Measurements from ENCODE around the gene EXOC7. TPM values are rescaled to one million over a fixed set of nuclear protein-coding genes. Genes with fewer than 3 reads are reported as not detected.

Gene EXOC7, protein sequence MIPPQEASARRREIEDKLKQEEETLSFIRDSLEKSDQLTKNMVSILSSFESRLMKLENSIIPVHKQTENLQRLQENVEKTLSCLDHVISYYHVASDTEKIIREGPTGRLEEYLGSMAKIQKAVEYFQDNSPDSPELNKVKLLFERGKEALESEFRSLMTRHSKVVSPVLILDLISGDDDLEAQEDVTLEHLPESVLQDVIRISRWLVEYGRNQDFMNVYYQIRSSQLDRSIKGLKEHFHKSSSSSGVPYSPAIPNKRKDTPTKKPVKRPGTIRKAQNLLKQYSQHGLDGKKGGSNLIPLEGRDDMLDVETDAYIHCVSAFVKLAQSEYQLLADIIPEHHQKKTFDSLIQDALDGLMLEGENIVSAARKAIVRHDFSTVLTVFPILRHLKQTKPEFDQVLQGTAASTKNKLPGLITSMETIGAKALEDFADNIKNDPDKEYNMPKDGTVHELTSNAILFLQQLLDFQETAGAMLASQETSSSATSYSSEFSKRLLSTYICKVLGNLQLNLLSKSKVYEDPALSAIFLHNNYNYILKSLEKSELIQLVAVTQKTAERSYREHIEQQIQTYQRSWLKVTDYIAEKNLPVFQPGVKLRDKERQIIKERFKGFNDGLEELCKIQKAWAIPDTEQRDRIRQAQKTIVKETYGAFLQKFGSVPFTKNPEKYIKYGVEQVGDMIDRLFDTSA
- polyA plus RNA-seq = 10 to 100 TPM; 57.0 to 77.2 TPM

GRCh38 chr17:76103274-76104139 lies at the start of gene EXOC7:
EXOC7 (minus strand) TSS chr17:76103787; CDS start chr17:76103692, 95 bp downstream.
- Histone ChIP-seq H3K36me3 (ENCODE audit: control insufficient read depth in 2 of 2, insufficient read depth in 2 of 2, low read length in 1 of 2) (peaks cover 5 to 11% of the 10 kb centered on the region in 2 donors), H3K4me1 (ENCODE audit: control insufficient read depth in 2 of 2, insufficient read depth in 2 of 2, low read length in 1 of 2) (peaks cover 6 to 13% of the 10 kb centered on the region in 2 donors), H3K27ac (ENCODE audit: low read depth in 2 of 2, low read length in 1 of 2) (peak within 1 kb of the TSS; percentile 79 to 92), H3K9me3 (ENCODE audit: control insufficient read depth in 2 of 2, insufficient read depth in 1 of 2, low read depth in 1 of 2, low read length in 1 of 2) (no peaks in the 10 kb centered on the region), H3K27me3 (ENCODE audit: control insufficient read depth in 1 of 2, insufficient read depth in 2 of 2, low read length in 2 of 2) (no peaks in the 10 kb centered on the region), H3K4me3 (ENCODE audit: low read depth in 1 of 2, low read length in 2 of 2) (peak within 1 kb of the TSS; percentile 70 to 83)
- 3 to 4% methylated on average over 55 of the region's 55 CpGs for WGBS, 2 donors

- Histone ChIP-seq H3K9me3 (ENCODE audit: control insufficient read depth in 2 of 2, insufficient read depth in 1 of 2, low read depth in 1 of 2, low read length in 1 of 2) (no peaks in the 10 kb centered on the region), H3K27ac (ENCODE audit: low read depth in 2 of 2, low read length in 1 of 2) (no peak overlapping the region), H3K27me3 (ENCODE audit: control insufficient read depth in 1 of 2, insufficient read depth in 2 of 2, low read length in 2 of 2) (no peaks in the 10 kb centered on the region), H3K36me3 (ENCODE audit: control insufficient read depth in 2 of 2, insufficient read depth in 2 of 2, low read length in 1 of 2) (no peaks in the 10 kb centered on the region), H3K4me1 (ENCODE audit: control insufficient read depth in 2 of 2, insufficient read depth in 2 of 2, low read length in 1 of 2) (no peaks in the 10 kb centered on the region), H3K4me3 (ENCODE audit: low read depth in 1 of 2, low read length in 2 of 2) (no peak overlapping the region)
- WGBS, 2 donors = 90 to 95% methylated on average over 9 of the region's 9 CpGs
Measured at GRCh38 chr17:76153202-76153601, 49.6 kb upstream of the EXOC7 start.

GRCh38 chr17:76152591-76152990 lies 49.0 kb upstream of the EXOC7 start:
- 89 to 90% methylated on average over 7 of the region's 7 CpGs for WGBS, 2 donors
- no peaks in the 10 kb centered on the region for H3K27me3 ChIP-seq (ENCODE audit: control insufficient read depth in 1 of 2, insufficient read depth in 2 of 2, low read length in 2 of 2)
- no peak overlapping the region for H3K4me3 ChIP-seq (ENCODE audit: low read depth in 1 of 2, low read length in 2 of 2)
- no peak overlapping the region for H3K27ac ChIP-seq (ENCODE audit: low read depth in 2 of 2, low read length in 1 of 2)
- no peaks in the 10 kb centered on the region for H3K4me1 ChIP-seq (ENCODE audit: control insufficient read depth in 2 of 2, insufficient read depth in 2 of 2, low read length in 1 of 2)
- H3K9me3 ChIP-seq (ENCODE audit: control insufficient read depth in 2 of 2, insufficient read depth in 1 of 2, low read depth in 1 of 2, low read length in 1 of 2) = no peaks in the 10 kb centered on the region
- no peaks in the 10 kb centered on the region for H3K36me3 ChIP-seq (ENCODE audit: control insufficient read depth in 2 of 2, insufficient read depth in 2 of 2, low read length in 1 of 2)

DNA sequence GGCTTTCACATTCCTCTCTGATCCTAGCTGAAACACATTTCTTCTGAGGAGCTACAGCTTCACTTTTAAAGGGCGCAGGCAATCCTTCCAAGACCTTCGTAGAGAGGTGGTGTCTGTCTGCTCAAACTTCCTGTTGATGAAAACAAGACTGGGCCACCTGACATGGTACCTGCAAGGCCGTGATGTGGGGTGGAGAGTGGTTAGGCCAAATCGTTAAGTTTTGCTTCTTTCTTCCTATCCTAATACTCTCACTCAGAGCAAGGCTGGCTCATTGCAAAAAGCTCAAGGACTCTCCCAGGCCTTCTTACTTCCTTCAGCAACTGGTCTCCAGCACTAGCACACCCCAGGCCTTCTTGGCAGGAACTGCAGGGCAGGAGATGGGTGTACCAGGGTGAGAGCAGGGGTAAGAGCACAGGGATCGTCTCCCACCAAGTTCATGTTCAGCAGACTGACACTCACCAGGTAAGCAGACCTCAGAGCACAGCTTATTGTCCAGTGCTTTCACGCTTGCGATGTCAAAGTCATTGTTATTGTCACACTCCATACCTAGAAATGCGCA lies 48.4 kb upstream of the EXOC7 start:
- Histone ChIP-seq H3K9me3 (ENCODE audit: control insufficient read depth in 2 of 2, insufficient read depth in 1 of 2, low read depth in 1 of 2, low read length in 1 of 2) (no peaks in the 10 kb centered on the region), H3K27ac (ENCODE audit: low read depth in 2 of 2, low read length in 1 of 2) (no peak overlapping the region), H3K4me3 (ENCODE audit: low read depth in 1 of 2, low read length in 2 of 2) (no peak overlapping the region), H3K36me3 (ENCODE audit: control insufficient read depth in 2 of 2, insufficient read depth in 2 of 2, low read length in 1 of 2) (no peaks in the 10 kb centered on the region), H3K27me3 (ENCODE audit: control insufficient read depth in 1 of 2, insufficient read depth in 2 of 2, low read length in 2 of 2) (no peaks in the 10 kb centered on the region), H3K4me1 (ENCODE audit: control insufficient read depth in 2 of 2, insufficient read depth in 2 of 2, low read length in 1 of 2) (no peaks in the 10 kb centered on the region)
- WGBS, 2 donors = 92 to 93% methylated on average over 8 of the region's 8 CpGs

DNA sequence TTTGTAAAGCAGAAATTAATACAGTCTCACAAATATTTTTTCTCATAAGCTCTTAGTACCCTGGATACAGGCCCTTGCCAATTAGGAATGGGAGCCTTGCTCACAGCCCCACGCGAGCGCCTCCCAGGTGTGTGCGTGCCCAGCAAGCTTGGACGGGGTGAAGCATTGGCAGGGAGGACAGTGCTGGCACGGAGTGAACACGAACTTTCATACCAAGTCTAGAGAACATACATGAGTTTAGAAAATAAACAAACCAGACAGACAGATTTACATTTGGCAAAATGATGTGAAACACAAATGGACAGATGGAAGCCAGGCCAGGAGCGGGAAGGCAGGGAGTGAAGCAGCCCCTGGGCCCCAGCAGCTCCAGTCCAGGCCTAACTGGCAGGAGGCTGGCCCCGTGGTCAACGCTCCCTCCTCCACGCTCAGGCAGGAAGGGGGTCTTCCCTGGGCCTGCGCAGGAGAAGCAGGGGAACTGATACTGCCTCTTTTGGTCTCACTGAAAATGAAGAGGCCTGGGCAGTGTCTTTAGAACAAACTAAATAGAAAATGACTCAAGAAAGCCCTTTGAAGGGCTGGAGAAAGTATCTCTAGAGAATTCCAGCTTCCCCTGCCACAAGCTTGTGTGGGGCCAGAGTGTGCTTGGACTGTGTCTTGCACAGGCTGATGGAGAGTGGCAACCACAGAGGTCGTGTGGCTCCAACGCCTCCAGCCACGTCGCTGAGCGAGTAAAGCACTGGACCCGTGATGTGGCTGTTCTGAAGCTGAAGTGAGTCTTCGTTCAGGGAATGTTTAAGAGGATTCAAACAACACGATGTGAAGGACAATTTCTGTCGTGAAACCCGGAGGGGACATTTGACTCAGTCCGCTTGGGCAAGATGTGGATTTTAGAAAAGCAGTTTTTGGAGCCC lies 47.4 kb upstream of the EXOC7 start:
- 70 to 77% methylated on average over 23 of the region's 23 CpGs for WGBS, 2 donors
- H3K27me3 ChIP-seq (ENCODE audit: control insufficient read depth in 1 of 2, insufficient read depth in 2 of 2, low read length in 2 of 2) = no peaks in the 10 kb centered on the region
- H3K4me3 ChIP-seq (ENCODE audit: low read depth in 1 of 2, low read length in 2 of 2) = no peak overlapping the region
- no peaks in the 10 kb centered on the region for H3K36me3 ChIP-seq (ENCODE audit: control insufficient read depth in 2 of 2, insufficient read depth in 2 of 2, low read length in 1 of 2)
- H3K4me1 ChIP-seq (ENCODE audit: control insufficient read depth in 2 of 2, insufficient read depth in 2 of 2, low read length in 1 of 2) = peaks cover 0 to 4% of the 10 kb centered on the region in 2 donors
- no peak overlapping the region for H3K27ac ChIP-seq (ENCODE audit: low read depth in 2 of 2, low read length in 1 of 2)
- H3K9me3 ChIP-seq (ENCODE audit: control insufficient read depth in 2 of 2, insufficient read depth in 1 of 2, low read depth in 1 of 2, low read length in 1 of 2) = no peaks in the 10 kb centered on the region

DNA sequence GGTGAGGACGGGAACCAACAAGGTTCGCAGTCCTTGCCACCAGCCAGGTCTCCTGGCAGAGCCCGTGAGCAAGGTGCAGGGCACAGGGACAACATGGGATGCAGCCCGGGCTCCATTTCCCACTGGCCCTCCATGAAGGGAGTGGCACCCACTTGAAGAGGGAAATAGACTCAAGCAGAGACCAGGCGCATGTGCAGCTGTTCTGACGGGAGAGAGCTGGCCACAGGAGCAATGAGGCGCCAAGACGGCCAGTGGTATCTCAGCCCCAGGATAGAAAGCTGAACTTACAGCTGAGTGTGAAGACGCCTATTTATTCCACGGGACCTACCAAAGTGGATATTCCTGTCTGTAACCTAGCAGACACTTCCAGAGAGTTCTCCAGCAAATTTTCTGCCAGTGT lies 45.6 kb upstream of the EXOC7 start:
- H3K27ac ChIP-seq (ENCODE audit: low read depth in 2 of 2, low read length in 1 of 2) = no peak overlapping the region
- no peaks in the 10 kb centered on the region for H3K36me3 ChIP-seq (ENCODE audit: control insufficient read depth in 2 of 2, insufficient read depth in 2 of 2, low read length in 1 of 2)
- H3K27me3 ChIP-seq (ENCODE audit: control insufficient read depth in 1 of 2, insufficient read depth in 2 of 2, low read length in 2 of 2) = no peaks in the 10 kb centered on the region
- no peak overlapping the region for H3K4me3 ChIP-seq (ENCODE audit: low read depth in 1 of 2, low read length in 2 of 2)
- H3K9me3 ChIP-seq (ENCODE audit: control insufficient read depth in 2 of 2, insufficient read depth in 1 of 2, low read depth in 1 of 2, low read length in 1 of 2) = no peaks in the 10 kb centered on the region
- H3K4me1 ChIP-seq (ENCODE audit: control insufficient read depth in 2 of 2, insufficient read depth in 2 of 2, low read length in 1 of 2) = peaks cover 0 to 6% of the 10 kb centered on the region in 2 donors
- 92 to 94% methylated on average over 10 of the region's 10 CpGs for WGBS, 2 donors

- no peaks in the 10 kb centered on the region for H3K9me3 ChIP-seq (ENCODE audit: control insufficient read depth in 2 of 2, insufficient read depth in 1 of 2, low read depth in 1 of 2, low read length in 1 of 2)
- WGBS, 2 donors = 95 to 100% methylated on average over 1 of the region's 1 CpG
- H3K27ac ChIP-seq (ENCODE audit: low read depth in 2 of 2, low read length in 1 of 2) = no peak overlapping the region
- no peak overlapping the region for H3K4me3 ChIP-seq (ENCODE audit: low read depth in 1 of 2, low read length in 2 of 2)
- no peaks in the 10 kb centered on the region for H3K27me3 ChIP-seq (ENCODE audit: control insufficient read depth in 1 of 2, insufficient read depth in 2 of 2, low read length in 2 of 2)
- H3K36me3 ChIP-seq (ENCODE audit: control insufficient read depth in 2 of 2, insufficient read depth in 2 of 2, low read length in 1 of 2) = no peaks in the 10 kb centered on the region
- H3K4me1 ChIP-seq (ENCODE audit: control insufficient read depth in 2 of 2, insufficient read depth in 2 of 2, low read length in 1 of 2) = peaks cover 0 to 6% of the 10 kb centered on the region in 2 donors
Measured at GRCh38 chr17:76148015-76148326, 44.4 kb upstream of the EXOC7 start.

- 79 to 80% methylated on average over 13 of the region's 13 CpGs for WGBS, 2 donors
Measured at GRCh38 chr17:76147211-76148014, 43.8 kb upstream of the EXOC7 start.

More at GRCh38 chr17:76147211-76148014, 43.8 kb upstream of the EXOC7 start:
- no peak overlapping the region for H3K27ac ChIP-seq (ENCODE audit: low read depth in 2 of 2, low read length in 1 of 2)
- no peaks in the 10 kb centered on the region for H3K9me3 ChIP-seq (ENCODE audit: control insufficient read depth in 2 of 2, insufficient read depth in 1 of 2, low read depth in 1 of 2, low read length in 1 of 2)
- H3K27me3 ChIP-seq (ENCODE audit: control insufficient read depth in 1 of 2, insufficient read depth in 2 of 2, low read length in 2 of 2) = no peaks in the 10 kb centered on the region
- H3K36me3 ChIP-seq (ENCODE audit: control insufficient read depth in 2 of 2, insufficient read depth in 2 of 2, low read length in 1 of 2) = no peaks in the 10 kb centered on the region
- H3K4me3 ChIP-seq (ENCODE audit: low read depth in 1 of 2, low read length in 2 of 2) = no peak overlapping the region
- peaks cover 0 to 6% of the 10 kb centered on the region in 2 donors for H3K4me1 ChIP-seq (ENCODE audit: control insufficient read depth in 2 of 2, insufficient read depth in 2 of 2, low read length in 1 of 2)

Measured in esophagus (tissue), 2 donors.